GM12878 (cell line): ENCODE measurements around the gene VCPKMT. TPM values are rescaled to one million over a fixed set of nuclear protein-coding genes. Genes with fewer than 3 reads are reported as not detected.

ENCODE experiments used
- ATAC-seq: fragments of 200-7000 bp; cut with Tn5 transposase; 3 replicates; pipeline ENCODE4 v1.9.1; 2020; ENCODE audit warnings: mild to moderate bottlenecking, moderate library complexity
- BruUV-seq: library from RNA; stranded (reverse); fragments of 400-500 nt; replicated peaks from 2 replicates; lab custom pipeline; 2021; lab: Mats Ljungman, UMichigan
- CTCF ChIA-PET: fragments of 300-600 bp; sonication (Branson Sonifier 250); formaldehyde crosslinking; extraction: SDS; loops from one replicate; lab custom pipeline; 2021; ENCODE audit warnings: inconsistent platforms; lab: Yijun Ruan, JAX
- POLR2A ChIA-PET: fragments of 350-600 bp; formaldehyde crosslinking; extraction: SDS; loops from one replicate; lab custom pipeline; 2021; ENCODE audit warnings: inconsistent platforms; lab: Charles Lee
- RAD21 ChIA-PET: fragments of 300-600 bp; sonication (Branson Sonifier 250); formaldehyde crosslinking; loops from one replicate; lab custom pipeline; 2023; ENCODE audit warnings: antibody characterized with exemption; ENCODE audit not compliant: unreplicated experiment; lab: Charles Lee
- SMC1A ChIA-PET: fragments of 300-600 bp; sonication (Branson Sonifier 250); formaldehyde crosslinking; loops from one replicate; lab custom pipeline; 2023; ENCODE audit not compliant: unreplicated experiment, uncharacterized antibody; lab: Charles Lee
- DNase-seq: peaks from one replicate; pipeline ENCODE4 v3.0.0-alpha.2; 2011; ENCODE audit warnings: low read depth, low spot score
- FAIRE-seq: peaks from 3 replicates; lab custom pipeline; 2011; peaks lifted over from hg19 to GRCh38; lab: Jason Lieb, UNC
- H2AFZ ChIP-seq: 2 replicates; pipeline ENCODE4 v1.6.0; 2011; ENCODE audit warnings: low read depth, low read length, control low read depth; ENCODE audit not compliant: control insufficient read depth
- H3K27ac ChIP-seq: 2 replicates; pipeline ENCODE4 v1.5.1; 2011; ENCODE audit warnings: control low read depth; ENCODE audit not compliant: control insufficient read depth, insufficient read depth
- H3K27me3 ChIP-seq, 2 experiments: replicated peaks in 1 of 2; 2 replicates each; pipeline versions ENCODE4 v1.6.0 to v1.6.1; 2011; ENCODE audit warnings: low read length in 1 of 2; ENCODE audit not compliant: control insufficient read depth in 2 of 2, insufficient read depth in 2 of 2
- H3K36me3 ChIP-seq, 2 experiments: 2 replicates each; pipeline ENCODE4 v1.5.1; 2011; ENCODE audit warnings: low read length in 1 of 2; ENCODE audit not compliant: control insufficient read depth in 2 of 2, insufficient read depth in 2 of 2
- H3K4me1 ChIP-seq: 2 replicates; pipeline ENCODE4 v1.6.1; 2011; ENCODE audit warnings: mild to moderate bottlenecking, low read length, moderate library complexity, mixed read lengths; ENCODE audit not compliant: control insufficient read depth, insufficient read depth
- H3K4me2 ChIP-seq: 2 replicates; pipeline ENCODE4 v1.6.0; 2011; ENCODE audit warnings: control low read depth; ENCODE audit not compliant: control insufficient read depth, insufficient read depth
- H3K4me3 ChIP-seq: fragments of 200-600 bp; sonication (generic); 2 replicates; pipeline ENCODE4 v1.5.1; 2016
- H3K79me2 ChIP-seq: 2 replicates; pipeline ENCODE4 v1.6.0; 2011; ENCODE audit warnings: low read length; ENCODE audit not compliant: control insufficient read depth, insufficient read depth
- H3K9ac ChIP-seq: 2 replicates; pipeline ENCODE4 v1.8.0; 2011; ENCODE audit warnings: low read length, control low read depth, mixed read lengths; ENCODE audit not compliant: control insufficient read depth, insufficient read depth
- H3K9me3 ChIP-seq: replicated peaks from 3 replicates; pipeline ENCODE4 v1.5.1; 2011; ENCODE audit warnings: mild to moderate bottlenecking, low read length; ENCODE audit not compliant: control insufficient read depth, insufficient read depth
- H4K20me1 ChIP-seq: 2 replicates; pipeline ENCODE4 v1.6.0; 2011; ENCODE audit not compliant: control insufficient read depth, insufficient read depth
- HDGF ChIP-seq: fragments of 450-650 bp; IDR thresholded peaks from 2 replicates; pipeline ENCODE4 v1.6.1; 2016; ENCODE audit warnings: antibody characterized with exemption
- NBN ChIP-seq: fragments of 450-650 bp; IDR thresholded peaks from 2 replicates; pipeline ENCODE4 v1.6.1; 2016
- PML ChIP-seq: IDR thresholded peaks from 2 replicates; pipeline ENCODE4 v1.6.1; 2012; ENCODE audit warnings: low read length, inconsistent platforms
- POLR2A ChIP-seq: IDR thresholded peaks from 2 replicates; pipeline ENCODE4 v1.6.1; 2011; ENCODE audit warnings: low read depth, mild to moderate bottlenecking, low read length
- TCF7 ChIP-seq: IDR thresholded peaks from 2 replicates; pipeline ENCODE4 v1.6.1; 2014; ENCODE audit warnings: antibody characterized with exemption, borderline replicate concordance
- YY1 ChIP-seq: IDR thresholded peaks from 2 replicates; pipeline ENCODE4 v1.6.1; 2011; ENCODE audit warnings: low read depth, mild to moderate bottlenecking, low read length
- ZNF384 ChIP-seq: IDR thresholded peaks from 2 replicates; pipeline ENCODE4 v1.6.1; 2012; ENCODE audit warnings: low read depth, mild to moderate bottlenecking, low read length, improper control_type of control experiment, borderline replicate concordance
- ZNF622 ChIP-seq: fragments of 450-650 bp; IDR thresholded peaks from 2 replicates; pipeline ENCODE4 v1.6.1; 2017; ENCODE audit warnings: mild to moderate bottlenecking, inconsistent platforms
- WGBS: methylation state at CpG from one replicate; pipeline ENCODE4 v1.1.6; 2016; ENCODE audit warnings: low lambda C conversion rate; ENCODE audit not compliant: insufficient replicate concordance, insufficient coverage; ENCODE audit errors: missing lambda C conversion rate; 5-methylcytosine and 5-hydroxymethylcytosine counted together
- in situ Hi-C: fragments of 300-500 bp; cut with MboI; formaldehyde crosslinking; loops from 9 replicates; pipeline ENCODE4 v1.14.3; 2018; ENCODE audit warnings: mixed read lengths
- intact Hi-C: fragments of 100-400 bp; cut with micrococcal nuclease; formaldehyde crosslinking; loops from one replicate; pipeline ENCODE4 v1.14.2; 2022; ENCODE audit not compliant: unreplicated experiment
- polyA plus RNA-seq, 11 experiments: library from polyadenylated mRNA; depleted of rRNA in 4 of 11; unstranded in 6 of 11; stranded (reverse) in 5 of 11; fragments of >200 nt; fragmentation: Nextera tagmentation in 4 of 11; fragmentation: Illumina TruSeq in 1 of 11; extraction: Ambion mirVana in 4 of 11; extraction: Trizol in 1 of 11; gene quantifications; 1 replicate in 1 of 11; 2 replicates in 10 of 11; pipeline versions ENCODE4 v1.2.1 to v1.2.3, GENCODE V29; 2011 to 2016; ENCODE audit warnings: inconsistent platforms in 2 of 11, missing spikeins in 2 of 11, low read depth in 1 of 11
- total RNA-seq, 4 experiments: library from RNA; depleted of rRNA in 3 of 4; stranded (reverse); fragments of >200 nt in 3 of 4; fragmentation: Illumina TruSeq in 1 of 4; extraction: Trizol in 1 of 4; gene quantifications; 2 replicates each; pipeline versions ENCODE4 v1.2.1 to v1.2.3, GENCODE V29; 2013 to 2021
- TF ChIP-seq, protein P1 (sequence below): IDR thresholded peaks from 2 replicates; pipeline ENCODE4 v1.6.1; 2012; ENCODE audit warnings: improper control_type of control experiment, low read depth, low read length; ENCODE audit not compliant: insufficient replicate concordance

VCPKMT gene
- total and polyA plus RNA-seq, 10 of the 15 experiments (the other 5 are each of a cell fraction or from before 2014, with no cell fraction given): 8.5 to 18.4 (median 12.8) TPM

DNA sequence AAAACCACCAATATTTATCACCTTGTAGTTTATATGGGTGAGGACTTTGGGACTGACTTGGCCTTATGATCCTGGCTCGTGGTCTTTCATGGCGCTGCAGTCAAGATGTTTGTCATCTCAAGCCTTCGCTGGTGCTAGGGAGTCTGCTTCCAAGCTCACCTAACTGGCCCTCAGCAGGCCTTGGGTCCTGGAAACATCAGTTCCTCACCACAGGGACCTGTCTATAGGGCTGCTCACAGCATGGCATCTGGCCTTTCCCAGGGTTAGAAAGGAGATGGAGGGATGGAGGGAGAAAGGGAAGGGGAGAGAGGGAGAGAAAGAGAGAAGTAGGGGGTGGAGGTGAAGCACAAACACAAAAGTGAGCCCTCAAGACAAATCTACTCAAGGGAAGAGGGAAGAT is 31.7 kb downstream of the VCPKMT start:
- DNase-seq: no peak
- FAIRE-seq: no peak
- peak; percentile 75; the same call in 1 of the 2 replicates for TF ChIP-seq HDGF
- no peak for TF ChIP-seq ZNF622
- no peak for TF ChIP-seq ZNF384
- ChIA-PET RAD21 (interaction anchor here (1.2 to 5.5 kb wide), 13 partner anchors 13 to 232 kb away, joined by 3 to 75 read pairs (median 12); partner anchors contain the start of gene NEMF), POLR2A (interaction anchor here (0.6 to 4.0 kb wide), 7 partner anchors 20 to 222 kb away, joined by 3 to 35 read pairs (median 9); no protein-coding TSS in a partner anchor), SMC1A (interaction anchor here (0.7 to 5.6 kb wide), 14 partner anchors 12 to 232 kb away, joined by 3 to 69 read pairs (median 12); partner anchors contain the start of gene NEMF), CTCF (interaction anchor here (0.7 to 6.2 kb wide), 7 partner anchors 13 to 222 kb away, joined by 3 to 41 read pairs (median 8); no protein-coding TSS in a partner anchor)
- H3K79me2 ChIP-seq: peaks cover 12% of the 10 kb centered on the region
- H3K4me2 ChIP-seq: peak overlapping the region; percentile 86
- 77% methylated on average over 3 of the region's 3 CpGs for WGBS
- intact Hi-C loops: no loop called here
- peaks cover 68% of the 10 kb centered on the region for H3K4me1 ChIP-seq
- H3K9me3 ChIP-seq: no peaks in the 10 kb centered on the region
- no peaks in the 10 kb centered on the region for H3K27me3 ChIP-seq
- no peak for ATAC-seq
- no peak overlapping the region for H3K4me3 ChIP-seq
- no peak overlapping the region for H2AFZ ChIP-seq
- H3K36me3 ChIP-seq: no peaks in the 10 kb centered on the region
- BruUV-seq: no TSS peak
- H4K20me1 ChIP-seq: no peaks in the 10 kb centered on the region
- in situ Hi-C loops: no loop called here
- peak overlapping the region; percentile 95 for H3K27ac ChIP-seq
- peak overlapping the region; percentile 81 for H3K9ac ChIP-seq

DNA sequence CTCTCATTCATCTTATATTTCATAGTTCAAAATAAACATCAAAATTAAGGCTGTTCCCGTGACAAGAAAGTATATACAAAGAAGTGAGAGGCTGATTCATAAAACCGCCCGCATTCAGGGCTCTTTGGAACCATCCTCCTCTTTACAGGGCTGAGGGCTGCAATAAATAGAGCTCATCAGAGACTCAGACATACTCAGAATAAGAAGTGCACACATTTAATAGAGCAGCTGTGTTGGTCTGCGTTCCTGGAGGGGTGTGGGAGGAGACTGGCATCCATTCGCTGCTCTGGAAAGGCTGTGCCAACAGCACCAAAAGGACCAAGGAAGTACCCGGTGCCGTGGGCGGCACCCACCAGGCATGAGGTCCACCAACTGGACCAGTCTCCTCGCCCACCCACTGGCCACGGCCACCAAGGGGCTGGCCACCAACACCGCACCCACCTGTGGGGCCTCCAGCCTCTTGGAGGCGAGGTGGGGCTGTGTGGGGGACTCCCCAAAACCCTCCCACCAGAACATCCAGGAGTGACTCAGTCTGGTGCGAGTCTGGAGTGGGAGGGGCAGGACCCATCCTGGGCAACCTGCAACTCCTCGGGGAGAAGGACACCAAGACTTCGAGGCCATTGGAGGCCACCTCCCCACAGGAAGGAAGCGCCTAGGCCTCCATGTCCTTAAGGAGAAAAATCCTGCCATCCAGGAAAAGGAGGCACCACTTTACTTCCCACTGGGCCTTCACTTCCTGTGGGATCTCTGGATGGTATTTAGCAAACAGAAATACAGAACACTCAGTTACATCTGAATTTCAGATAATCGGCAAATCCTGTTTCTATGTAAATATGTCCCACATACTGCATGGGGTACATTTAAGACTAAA is 32.7 kb downstream of the VCPKMT start:
- DNase-seq: no peak
- POLR2A ChIA-PET: interaction anchor here (0.6 to 3.8 kb wide), 9 partner anchors 8 to 215 kb away, joined by 3 to 42 read pairs (median 8); no protein-coding TSS in a partner anchor
- peak; percentile 58 for ATAC-seq
- SMC1A ChIA-PET: interaction anchor here (0.7 to 4.5 kb wide), 14 partner anchors 12 to 231 kb away, joined by 3 to 74 read pairs (median 5); partner anchors contain the start of gene NEMF
- 3% methylated on average over 16 of the region's 17 CpGs for WGBS
- Histone ChIP-seq H4K20me1 (no peaks in the 10 kb centered on the region), H3K4me2 (peak overlapping the region; percentile 100), H3K79me2 (peaks cover 12% of the 10 kb centered on the region), H3K4me1 (peaks cover 68% of the 10 kb centered on the region), H3K27me3 (no peaks in the 10 kb centered on the region), H3K36me3 (no peaks in the 10 kb centered on the region), H3K9ac (peak overlapping the region; percentile 81), H2AFZ (no peak overlapping the region; the same call in 1 of the 2 replicates), H3K4me3 (peak overlapping the region; percentile 7; the same call in 1 of the 2 replicates), H3K9me3 (no peaks in the 10 kb centered on the region), H3K27ac (peak overlapping the region; percentile 95)
- BruUV-seq: TSS peak; percentile 92
- in situ Hi-C loops: no loop called here
- no peak for FAIRE-seq
- CTCF ChIA-PET: interaction anchor here (0.5 to 6.2 kb wide), 10 partner anchors 21 to 224 kb away, joined by 3 to 41 read pairs (median 6); no protein-coding TSS in a partner anchor
- intact Hi-C loops: loop anchor here (1.0 to 2.0 kb wide), 7 partner anchors 18 to 221 kb away; partner anchors contain the start of gene ARF6
- RAD21 ChIA-PET: interaction anchor here (0.5 to 5.5 kb wide), 12 partner anchors 12 to 222 kb away, joined by 3 to 99 read pairs (median 30); no protein-coding TSS in a partner anchor
- TF ChIP-seq PML (peak; percentile 84), YY1 (no peak), POLR2A (peak; percentile 33; the same call in 1 of the 2 replicates), TCF7 (0 out of 2 replicates have a peak, but pooled peaks have one; percentile 4), NBN (no peak; the same call in 1 of the 2 replicates)
- TF ChIP-seq, protein P1, sequence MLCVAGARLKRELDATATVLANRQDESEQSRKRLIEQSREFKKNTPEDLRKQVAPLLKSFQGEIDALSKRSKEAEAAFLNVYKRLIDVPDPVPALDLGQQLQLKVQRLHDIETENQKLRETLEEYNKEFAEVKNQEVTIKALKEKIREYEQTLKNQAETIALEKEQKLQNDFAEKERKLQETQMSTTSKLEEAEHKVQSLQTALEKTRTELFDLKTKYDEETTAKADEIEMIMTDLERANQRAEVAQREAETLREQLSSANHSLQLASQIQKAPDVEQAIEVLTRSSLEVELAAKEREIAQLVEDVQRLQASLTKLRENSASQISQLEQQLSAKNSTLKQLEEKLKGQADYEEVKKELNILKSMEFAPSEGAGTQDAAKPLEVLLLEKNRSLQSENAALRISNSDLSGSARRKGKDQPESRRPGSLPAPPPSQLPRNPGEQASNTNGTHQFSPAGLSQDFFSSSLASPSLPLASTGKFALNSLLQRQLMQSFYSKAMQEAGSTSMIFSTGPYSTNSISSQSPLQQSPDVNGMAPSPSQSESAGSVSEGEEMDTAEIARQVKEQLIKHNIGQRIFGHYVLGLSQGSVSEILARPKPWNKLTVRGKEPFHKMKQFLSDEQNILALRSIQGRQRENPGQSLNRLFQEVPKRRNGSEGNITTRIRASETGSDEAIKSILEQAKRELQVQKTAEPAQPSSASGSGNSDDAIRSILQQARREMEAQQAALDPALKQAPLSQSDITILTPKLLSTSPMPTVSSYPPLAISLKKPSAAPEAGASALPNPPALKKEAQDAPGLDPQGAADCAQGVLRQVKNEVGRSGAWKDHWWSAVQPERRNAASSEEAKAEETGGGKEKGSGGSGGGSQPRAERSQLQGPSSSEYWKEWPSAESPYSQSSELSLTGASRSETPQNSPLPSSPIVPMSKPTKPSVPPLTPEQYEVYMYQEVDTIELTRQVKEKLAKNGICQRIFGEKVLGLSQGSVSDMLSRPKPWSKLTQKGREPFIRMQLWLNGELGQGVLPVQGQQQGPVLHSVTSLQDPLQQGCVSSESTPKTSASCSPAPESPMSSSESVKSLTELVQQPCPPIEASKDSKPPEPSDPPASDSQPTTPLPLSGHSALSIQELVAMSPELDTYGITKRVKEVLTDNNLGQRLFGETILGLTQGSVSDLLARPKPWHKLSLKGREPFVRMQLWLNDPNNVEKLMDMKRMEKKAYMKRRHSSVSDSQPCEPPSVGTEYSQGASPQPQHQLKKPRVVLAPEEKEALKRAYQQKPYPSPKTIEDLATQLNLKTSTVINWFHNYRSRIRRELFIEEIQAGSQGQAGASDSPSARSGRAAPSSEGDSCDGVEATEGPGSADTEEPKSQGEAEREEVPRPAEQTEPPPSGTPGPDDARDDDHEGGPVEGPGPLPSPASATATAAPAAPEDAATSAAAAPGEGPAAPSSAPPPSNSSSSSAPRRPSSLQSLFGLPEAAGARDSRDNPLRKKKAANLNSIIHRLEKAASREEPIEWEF: peak; percentile 53
